Smooth muscle cell of the brain vasculature (primary cell): ENCODE measurements around the gene TIMM29.
A peak's percentile ranks its signal among the peaks of the same experiment; 100 is the strongest.
"Not testable (repeated sequence)": the region's sequence is repeated elsewhere in the genome, so short reads cannot be mapped to it uniquely, and the experiment has no call there.

ENCODE experiments used
- DNase-seq: peaks from one replicate; pipeline ENCODE4 v3.0.0-alpha.2; 2012; ENCODE audit warnings: low read depth, low spot score

Gene TIMM29

DNA sequence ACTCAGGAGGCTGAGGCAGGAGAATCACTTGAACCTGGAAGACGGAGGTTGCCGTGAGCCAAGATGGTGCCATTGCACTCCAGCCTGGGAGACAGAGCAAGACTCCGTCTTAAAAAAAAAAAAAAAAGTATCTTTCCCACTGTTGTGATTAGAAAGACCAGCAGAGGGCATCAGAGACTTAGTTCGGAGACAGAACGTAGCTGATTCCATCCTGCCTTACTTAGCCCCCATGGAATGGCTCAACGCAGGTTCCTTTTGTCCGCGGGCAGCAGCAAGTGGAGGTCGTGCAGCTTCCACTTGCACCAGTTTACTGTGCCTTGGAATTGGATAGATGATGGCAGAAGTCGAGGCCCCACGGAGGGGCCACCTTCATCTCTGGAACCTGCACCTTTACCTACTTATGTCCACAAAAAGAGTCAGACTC is 8.1 kb downstream of the TIMM29 start:
- no peak for DNase-seq

DNA sequence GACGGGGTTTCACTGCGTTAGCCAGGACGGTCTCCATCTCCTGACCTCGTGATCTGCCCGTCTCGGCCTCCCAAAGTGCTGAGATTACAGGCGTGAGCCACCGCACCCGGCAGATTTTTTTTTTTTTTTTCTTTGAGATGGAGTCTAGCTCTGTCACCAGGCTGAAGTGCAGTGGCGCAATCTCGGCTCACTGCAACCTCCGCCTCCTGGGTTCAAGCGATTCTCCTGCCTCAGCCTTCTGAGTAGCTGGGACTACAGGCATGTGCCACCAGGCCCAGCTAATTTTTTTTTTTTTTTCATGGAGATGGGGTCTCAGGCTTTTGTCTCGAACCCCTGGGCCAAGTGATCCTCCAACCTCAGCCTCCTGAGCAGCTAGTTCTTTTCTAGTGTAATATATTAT is 13.0 kb downstream of the TIMM29 start:
- DNase-seq, result not testable (repeated sequence)

DNA sequence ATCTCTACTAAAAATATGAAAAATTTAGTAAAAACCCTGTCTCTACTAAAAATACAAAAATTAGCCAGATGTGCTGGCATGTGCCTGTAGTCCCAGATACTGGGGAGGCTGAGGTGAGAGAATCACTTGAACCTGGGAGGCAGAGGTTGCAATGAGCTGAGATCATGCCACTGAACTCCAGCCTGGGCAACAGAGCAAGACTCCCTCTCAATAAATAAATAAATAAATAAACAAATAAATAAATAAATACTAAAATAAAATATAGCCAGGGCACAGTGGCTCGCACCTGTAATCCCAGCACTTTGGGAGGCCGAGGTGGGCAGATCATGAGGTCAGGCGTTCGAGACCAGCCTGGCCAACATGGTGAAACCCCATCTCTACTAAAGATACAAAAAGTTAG is 14.8 kb downstream of the TIMM29 start:
- DNase-seq, result not testable (repeated sequence)

DNA sequence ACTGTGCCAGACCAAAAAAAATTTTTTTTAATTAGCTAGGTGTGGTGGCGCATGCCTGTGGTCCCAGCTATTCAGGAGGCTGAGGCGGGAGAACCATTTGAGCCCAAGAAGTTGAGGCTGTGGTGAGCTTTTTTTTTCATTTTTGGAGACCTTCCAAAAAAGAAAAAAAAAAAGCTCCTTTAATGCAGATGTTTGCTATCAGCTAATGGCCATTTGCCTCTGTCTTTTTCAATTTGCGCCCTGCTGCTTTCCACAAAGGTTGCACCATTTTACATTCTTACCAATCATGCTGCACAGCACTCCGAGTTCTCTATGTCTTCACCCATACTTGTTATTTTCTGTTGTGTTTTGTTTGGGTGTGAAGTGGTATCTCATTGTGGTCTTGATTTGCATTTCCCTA is 16.7 kb downstream of the TIMM29 start:
- DNase-seq, result no peak

DNA sequence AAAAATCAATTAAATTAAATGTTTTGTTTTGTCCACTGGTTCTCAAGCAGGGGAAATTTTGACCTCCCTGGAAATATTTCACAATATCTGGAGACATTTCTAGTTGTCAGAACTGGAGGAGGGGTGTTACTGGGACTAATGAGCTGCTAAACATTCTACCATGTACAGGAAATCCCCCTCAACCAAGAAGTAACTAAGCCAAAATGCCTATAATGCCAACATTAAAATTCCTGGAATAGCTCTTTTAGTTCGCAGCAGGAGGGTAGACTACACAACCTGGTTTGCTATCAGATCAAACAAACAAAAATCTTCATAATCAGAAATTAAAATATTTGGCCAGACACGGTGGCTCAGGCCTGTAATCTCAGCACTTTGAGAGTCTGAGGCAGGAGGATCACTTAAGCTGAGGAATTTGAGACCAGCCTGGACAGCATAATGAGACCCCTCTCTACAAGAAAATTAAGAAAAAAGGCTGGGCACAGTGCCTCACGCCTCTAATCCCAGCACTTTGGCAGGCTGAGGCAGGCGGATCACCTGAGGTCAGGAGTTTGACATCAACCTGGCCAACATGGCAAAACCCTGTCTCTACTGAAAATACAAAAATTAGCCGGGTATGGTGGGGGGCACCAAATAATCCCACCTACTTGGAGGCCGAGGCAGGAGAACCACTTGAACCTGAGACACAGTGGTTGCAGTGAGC is 18.5 kb downstream of the TIMM29 start:
- DNase-seq, result no peak

DNA sequence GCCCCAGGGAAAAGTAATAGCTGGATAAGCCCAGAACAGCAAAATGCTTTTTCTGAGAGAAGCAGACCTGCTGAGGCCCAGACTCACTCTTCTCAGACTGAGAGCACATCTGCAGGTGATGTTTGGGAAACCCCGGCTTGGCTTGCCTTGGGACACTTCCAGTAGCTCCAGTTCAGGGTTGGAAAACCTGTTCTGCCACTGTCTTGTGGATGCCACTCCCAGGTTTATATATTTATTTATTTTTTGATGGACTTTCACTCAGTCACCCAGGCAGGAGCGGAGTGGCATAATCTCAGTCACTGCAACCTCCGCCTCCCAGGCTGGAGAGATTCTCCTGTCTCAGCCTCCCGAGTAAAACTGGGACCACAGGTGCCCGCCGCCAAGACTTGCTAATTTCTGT is 24.2 kb downstream of the TIMM29 start:
- no peak for DNase-seq

DNA sequence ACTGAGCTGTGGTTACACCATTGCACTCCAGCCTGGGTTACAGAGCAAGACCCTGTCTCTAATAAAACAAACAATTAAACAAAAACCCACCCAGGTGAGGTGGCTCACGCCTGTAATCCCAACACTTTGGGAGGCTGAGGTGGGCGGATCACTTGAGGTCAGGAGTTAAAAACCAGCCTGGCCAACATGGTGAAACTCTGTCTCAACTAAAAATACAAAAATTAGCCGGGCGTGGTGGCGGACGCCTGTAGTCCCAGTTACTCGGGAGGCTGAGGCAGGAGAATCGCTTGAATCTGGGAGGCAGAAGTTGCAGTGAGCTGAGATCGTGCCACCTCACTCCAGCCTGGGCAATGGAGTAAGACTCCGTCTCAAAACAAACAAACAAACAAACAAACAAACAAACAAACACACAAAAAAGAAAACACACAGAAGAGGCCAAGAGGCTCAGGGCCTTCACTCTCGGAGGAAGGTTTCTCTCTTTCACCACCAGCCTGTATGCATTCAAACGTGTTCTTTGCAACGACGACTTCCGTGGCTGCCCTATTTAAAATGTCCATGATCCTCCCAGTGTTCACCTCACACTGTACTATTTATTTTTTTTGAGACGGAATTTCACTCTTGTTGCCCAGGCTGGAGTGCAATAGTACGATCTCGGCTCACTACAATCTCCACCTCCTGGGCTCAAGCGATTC is 30.8 kb downstream of the TIMM29 start:
- not testable (repeated sequence) for DNase-seq

DNA sequence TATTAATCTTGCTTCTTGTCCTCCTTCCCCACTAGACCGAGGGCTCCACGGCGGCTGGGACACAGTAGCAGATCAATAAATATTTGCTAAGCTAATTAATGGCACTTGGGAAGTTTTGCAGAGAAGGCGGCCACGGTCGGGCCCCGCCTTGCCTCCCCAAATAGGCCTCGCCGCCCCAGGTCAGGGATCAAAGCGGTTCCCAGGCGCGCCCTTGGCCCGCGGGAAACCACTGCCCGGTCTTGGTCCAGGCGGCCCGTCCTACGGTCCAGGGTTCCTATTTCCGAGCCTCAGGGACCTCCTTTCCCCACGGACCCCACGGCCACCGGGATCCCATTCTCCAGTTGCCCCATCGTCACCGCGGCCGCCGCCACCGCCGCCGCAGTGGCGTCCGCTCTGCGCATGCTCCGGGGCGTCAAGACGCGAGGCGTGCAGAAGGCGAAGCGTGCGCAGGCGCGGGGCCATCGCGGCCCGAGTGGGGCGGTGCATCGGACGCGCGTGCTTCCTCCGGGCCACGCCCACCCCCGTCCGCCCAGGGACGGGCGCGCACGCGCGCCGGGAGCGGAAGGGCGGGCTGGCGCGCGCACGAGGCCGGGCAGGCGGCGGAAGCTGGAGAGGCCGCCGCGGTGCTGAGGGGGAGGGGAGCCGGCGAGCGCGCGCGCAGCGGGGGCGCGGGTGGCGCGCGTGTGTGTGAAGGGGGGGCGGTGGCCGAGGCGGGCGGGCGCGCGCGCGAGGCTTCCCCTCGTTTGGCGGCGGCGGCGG is 31.9 kb downstream of the TIMM29 start, which contains the start of gene SMARCA4:
Gene SMARCA4 (plus strand): TSS at position 717 of the 759 bp plus-strand sequence. CDS start 23,122 bp downstream, outside the sequence.
- peak; percentile 96 for DNase-seq

DNA sequence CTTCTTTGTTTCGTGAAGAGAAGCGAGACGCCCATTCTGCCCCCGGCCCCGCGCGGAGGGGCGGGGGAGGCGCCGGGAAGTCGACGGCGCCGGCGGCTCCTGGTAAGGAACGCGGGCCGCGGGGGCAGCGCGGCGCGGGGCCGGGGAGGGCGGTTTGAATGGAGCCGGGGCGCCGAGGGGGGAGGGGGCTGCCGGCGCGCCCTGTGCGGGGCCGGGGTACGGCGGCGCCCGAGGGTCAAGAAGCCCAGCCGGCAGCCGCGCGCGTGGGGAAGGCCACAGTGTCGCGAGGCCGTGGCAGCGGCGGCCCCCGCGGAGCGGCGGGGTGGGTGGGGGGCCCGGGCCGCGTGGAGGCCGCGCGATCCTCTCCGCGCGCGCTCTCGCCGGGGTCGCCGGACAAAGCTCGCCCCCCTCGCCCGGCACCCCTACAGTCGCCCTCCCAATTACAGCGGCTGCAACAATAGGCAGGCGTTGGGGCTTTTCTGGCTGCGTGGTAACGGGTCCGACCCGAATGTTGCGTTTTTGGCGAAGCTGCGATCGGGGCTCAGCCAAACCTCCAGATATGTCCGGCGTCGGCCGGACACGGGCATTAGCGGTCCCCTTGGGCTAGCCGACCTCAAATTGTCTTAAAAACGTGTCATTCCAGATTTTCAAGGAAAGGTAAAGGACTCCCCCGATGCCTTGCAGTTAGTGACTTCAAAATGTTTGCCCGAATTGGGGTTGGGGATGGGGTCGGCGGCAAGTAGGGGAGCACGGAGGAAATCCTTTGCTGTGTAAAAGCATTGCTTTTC is 32.7 kb downstream of the TIMM29 start:
- no peak for DNase-seq

DNA sequence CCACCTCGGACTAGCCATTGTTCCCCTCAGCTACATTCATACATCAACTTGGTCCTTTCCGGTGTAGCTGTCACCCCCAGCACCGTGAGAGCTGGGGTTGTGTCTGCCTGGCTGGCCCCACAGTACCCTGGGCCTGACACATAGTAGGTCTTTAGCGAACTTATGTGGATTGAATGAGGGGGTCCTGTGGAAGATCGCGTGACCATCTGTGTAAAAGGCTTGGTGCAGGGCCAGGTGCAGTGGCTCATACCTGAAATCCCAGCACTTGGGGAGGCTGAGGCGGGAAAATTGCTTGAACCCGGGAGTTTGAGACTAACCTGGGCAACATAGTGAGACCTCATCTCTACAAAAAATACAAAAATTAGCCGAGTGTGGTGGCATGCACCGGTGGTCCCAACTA is 34.3 kb downstream of the TIMM29 start:
- no peak for DNase-seq

DNA sequence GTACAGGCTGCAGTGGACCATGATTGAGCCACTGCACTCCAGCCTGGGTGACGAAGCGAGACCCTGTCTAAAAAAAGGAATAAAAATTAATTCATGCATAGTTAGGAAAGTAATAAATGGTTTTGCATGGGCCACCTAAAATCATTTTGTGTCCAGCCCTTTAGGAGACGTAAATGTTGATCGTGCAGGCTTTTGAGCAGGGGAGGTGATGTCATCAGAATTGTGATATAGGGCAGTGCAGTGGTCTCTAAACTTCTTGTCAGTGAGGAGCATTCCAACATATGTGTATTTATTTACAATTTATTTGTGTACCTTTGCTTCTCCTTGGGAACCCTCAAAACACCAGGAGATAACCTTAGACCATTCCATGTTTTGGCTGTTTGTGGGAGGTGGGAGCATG is 35.3 kb downstream of the TIMM29 start:
- no peak for DNase-seq

DNA sequence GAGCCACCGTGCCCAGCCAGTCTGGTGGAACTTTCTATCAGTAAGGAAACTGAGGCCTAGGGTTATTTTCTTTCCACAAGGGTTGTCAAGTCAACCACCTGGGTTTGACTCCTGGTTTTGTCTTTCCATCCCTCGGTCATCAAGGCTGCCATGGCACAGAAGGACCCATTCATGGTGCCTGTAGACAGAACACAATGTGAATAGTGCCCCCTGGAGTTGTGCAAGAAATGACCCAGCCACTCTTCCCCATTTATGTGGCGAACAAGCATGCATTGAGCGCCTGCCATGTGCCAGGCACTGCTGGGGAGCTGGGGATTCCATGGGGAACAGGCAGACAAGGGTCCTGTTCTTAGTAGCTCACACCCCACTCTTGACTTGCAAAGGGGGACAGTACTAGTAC is 36.3 kb downstream of the TIMM29 start:
- DNase-seq, result no peak

DNA sequence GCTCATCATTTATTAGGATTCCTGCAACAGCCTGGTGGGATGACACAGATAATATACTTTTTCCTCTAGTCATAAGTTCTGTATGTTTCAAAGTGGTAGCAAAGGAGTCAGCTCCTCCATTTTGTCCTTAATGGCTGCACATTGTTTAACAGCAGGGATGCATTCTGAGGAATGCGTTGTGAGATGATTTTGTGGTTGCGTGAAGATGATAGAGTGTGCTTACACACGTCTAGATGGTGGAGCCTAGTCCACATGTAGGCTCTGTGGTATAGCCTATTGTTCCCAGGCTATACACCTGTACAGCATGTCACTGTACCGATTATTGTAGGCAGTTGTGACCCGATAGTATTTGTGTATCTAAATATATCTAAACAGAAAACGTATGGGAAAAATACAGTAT is 36.8 kb downstream of the TIMM29 start:
- no peak for DNase-seq

DNA sequence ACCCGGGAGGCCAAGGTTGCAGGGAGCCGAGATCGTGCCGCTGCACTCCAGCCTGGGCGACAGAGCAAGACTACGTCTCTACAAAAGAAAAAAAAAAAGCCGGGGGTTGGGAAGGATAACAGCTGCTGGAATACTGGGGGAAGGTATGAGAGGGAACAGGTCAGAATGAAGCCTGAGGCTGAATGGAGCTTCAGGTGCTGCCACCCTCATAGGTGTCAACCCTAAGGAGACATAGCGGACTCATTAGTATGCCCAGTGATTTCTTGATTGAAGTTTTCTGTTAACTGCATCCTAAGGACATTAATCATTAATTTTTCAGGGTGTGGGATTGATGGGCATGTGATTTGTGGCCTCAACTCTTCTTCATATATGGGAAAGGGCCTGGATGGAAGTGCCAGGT is 38.2 kb downstream of the TIMM29 start:
- DNase-seq, result no peak

DNA sequence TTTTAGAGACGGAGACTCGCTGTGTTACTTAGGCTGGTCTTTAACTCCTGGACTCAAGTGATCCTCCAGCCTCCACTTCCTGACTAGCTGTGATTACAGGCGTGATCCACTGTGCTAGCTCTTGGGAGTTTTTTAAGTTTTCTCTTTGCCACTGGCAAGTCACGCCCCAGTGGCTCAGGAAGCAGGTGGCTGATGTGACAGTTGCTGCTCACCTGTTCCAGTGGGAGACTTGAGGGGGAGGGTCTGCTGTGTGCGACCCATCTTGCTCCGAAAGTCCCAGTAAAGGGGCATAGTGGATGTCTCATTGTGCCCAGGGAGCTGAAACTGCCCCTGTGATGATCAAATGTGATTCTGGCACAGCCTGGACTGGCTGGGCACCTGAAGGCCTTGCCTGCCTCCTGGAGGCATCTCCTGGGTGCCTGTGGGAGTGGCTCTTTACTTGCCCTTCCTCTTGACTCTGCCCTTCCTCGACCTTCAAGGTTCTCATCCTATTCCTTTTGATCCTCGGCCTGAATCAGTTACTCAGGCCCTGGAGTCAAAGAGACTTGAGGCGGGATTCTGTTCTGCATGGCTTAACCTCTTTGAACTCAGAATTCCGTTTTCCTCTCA is 40.0 kb downstream of the TIMM29 start:
- DNase-seq, result no peak

DNA sequence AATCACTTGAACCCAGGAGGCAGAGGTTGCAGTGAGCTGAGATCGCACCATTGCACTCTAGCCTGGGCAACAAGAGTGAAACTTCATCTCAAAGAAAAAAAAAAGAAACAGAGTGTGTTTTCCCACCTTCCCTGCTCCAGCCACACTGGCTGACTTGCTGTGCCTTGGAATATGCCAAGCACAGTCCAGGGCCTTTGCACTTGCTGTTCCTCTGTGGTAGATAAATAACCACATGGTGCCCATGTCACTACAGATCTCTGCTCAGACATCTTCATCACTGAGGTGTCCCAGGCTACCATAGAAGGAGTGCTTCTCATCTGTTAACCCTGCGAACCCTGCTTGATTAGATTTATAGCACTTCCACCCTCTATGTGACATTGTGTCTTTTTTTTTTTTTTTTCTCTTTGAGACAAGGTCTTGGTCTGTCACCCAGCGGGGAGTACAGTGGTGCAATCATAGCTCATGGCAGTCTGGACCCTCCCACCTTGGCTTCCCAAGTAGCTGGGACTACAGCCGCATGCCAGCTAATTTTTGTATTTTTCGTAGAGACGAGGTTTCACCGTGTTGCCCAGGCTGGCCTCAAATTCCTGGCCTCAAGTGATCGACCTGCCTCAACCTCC is 42.6 kb downstream of the TIMM29 start:
- DNase-seq, result no peak

DNA sequence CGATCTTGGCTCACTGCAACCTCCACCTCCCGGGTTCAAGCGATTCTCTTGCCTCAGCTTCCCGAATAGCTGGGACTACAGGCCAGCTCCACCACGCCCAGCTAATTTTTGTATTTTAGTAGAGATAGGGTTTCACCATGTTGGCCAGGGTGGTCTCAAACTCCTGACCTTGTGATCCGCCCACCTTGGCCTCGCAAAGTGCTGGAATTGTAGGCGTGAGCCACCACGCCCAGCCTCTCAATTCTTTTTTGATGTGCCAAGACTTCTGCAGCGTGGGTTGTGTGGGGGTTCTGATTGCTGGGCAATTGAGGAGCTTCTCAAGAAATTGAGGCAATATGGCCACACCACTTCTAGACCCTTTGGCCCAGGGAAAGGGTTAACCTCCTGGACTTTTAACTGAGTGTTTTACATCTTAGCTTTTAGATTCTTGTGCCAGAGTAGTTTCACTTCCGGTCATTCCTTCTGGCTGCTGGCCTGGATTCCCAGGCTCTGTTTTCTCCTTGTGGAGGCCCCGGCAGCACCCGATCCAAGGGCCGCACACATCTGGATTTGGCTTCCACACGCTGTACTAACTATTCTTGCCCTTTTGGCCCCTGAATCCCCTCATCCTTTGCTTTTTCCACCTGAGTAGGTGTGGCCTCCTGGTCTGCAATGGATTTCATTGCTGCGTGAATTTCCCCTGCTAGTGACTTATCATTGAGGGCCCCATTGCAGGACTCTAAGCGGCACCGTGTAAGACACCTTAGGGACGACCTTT is 46.9 kb downstream of the TIMM29 start:
- DNase-seq, result no peak

DNA sequence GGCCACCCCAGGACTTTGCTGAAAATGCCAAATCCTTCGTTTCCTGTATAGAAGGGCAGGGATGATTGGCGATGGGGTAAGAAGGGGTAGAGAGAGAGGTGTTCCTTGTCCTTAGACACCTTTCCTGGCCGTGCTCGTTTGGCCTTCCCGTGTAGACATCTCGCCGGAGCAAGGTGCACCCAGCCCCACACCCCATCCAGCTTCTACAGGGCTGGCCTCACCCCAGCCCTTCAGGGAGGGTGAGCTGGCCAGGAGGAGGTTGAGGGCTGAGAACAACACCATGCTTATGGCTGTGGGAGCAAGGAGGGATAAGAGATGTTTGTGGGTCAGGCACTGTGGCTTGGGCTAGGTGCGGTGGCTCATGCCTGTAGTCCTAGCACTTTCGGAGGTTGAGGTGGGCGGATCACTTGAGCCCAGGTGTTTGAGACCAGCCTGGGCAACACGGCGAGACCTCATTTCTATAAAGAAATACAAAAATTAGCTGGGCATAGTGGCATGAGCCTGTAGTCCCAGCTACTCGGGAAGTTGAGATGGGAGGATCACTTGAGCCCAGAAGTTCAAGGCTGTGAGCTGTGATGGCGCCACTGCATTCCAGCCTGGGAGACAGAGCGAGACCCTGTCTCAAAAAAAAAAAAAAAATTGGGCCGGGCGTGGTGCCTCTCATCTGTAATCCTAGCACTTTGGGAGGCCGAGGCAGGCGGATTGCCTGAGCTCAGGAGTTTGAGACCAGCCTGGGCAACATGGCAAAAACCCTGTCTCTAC is 47.7 kb downstream of the TIMM29 start:
- no peak for DNase-seq

DNA sequence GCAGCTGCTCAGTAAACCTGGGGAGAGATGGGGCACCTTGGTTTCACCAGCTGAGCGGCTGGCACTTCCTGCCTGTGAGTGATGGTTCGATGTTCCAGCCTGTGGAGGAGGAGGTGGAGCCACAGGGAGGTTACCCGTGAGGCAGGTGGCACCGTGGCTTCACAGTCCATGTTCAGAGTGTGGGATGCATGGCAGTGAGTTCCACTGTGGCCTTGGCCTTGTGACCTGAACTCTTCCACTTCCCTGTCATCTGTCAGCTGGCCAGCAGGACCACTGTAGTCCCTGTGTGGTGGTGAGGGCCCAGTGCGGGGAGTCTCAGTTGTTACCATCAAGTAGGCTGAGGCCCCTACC is 49.1 kb downstream of the TIMM29 start:
- no peak for DNase-seq
